Endothelial cell of hepatic sinusoid (primary cell): ENCODE results near the gene ZNF574.

ENCODE experiments used
- in situ Hi-C: cut with HindIII; loops from 2 replicates; pipeline ENCODE4 v1.10.0; 2017; ENCODE audit warnings: low sequenced_read_pairs

Gene ZNF574

GRCh38 chr19:42057846-42058245, 18.1 kb upstream of the ZNF574 start:
- in situ Hi-C loops: no loop called here

- in situ Hi-C loops: no loop called here
Measured at GRCh38 chr19:42059196-42059595, 16.8 kb upstream of the ZNF574 start.

- in situ Hi-C loops: no loop called here
Measured at GRCh38 chr19:42060117-42060516, 15.8 kb upstream of the ZNF574 start.

GRCh38 chr19:42062381-42062780, 13.6 kb upstream of the ZNF574 start:
- in situ Hi-C loops: no loop called here

GRCh38 chr19:42064432-42064831, 11.5 kb upstream of the ZNF574 start:
- in situ Hi-C loops: no loop called here

- in situ Hi-C loops: no loop called here
Measured at GRCh38 chr19:42065051-42065450, 10.9 kb upstream of the ZNF574 start.

- in situ Hi-C loops: no loop called here
Measured at GRCh38 chr19:42065511-42065910, 10.5 kb upstream of the ZNF574 start.

GRCh38 chr19:42066075-42066754, 9.8 kb upstream of the ZNF574 start:
- in situ Hi-C loops: no loop called here

- in situ Hi-C loops: no loop called here
Measured at GRCh38 chr19:42067315-42067888, 8.6 kb upstream of the ZNF574 start.

GRCh38 chr19:42068361-42068755, 7.6 kb upstream of the ZNF574 start:
- in situ Hi-C loops: no loop called here

GRCh38 chr19:42068756-42069571, 7.0 kb upstream of the ZNF574 start:
- in situ Hi-C loops: no loop called here

- in situ Hi-C loops: no loop called here
Measured at GRCh38 chr19:42069619-42070351, 6.2 kb upstream of the ZNF574 start, which contains the start of gene GRIK5. TSS of gene GRIK5 (minus strand) at chr19:42070206. CDS start at chr19:42065770, 4,436 bp downstream.

GRCh38 chr19:42071247-42071646, 4.7 kb upstream of the ZNF574 start:
- in situ Hi-C loops: no loop called here

GRCh38 chr19:42074513-42075363, 1.2 kb upstream of the ZNF574 start:
- in situ Hi-C loops: no loop called here

- in situ Hi-C loops: no loop called here
Measured at GRCh38 chr19:42075364-42075615, 676 bp upstream of the ZNF574 start.

- in situ Hi-C loops: no loop called here
Measured at GRCh38 chr19:42076380-42076944, 496 bp downstream of the ZNF574 start.

- in situ Hi-C loops: no loop called here
Measured at GRCh38 chr19:42078058-42078457, 2.1 kb downstream of the ZNF574 start.

GRCh38 chr19:42078538-42079275, 2.7 kb downstream of the ZNF574 start:
- in situ Hi-C loops: no loop called here

GRCh38 chr19:42079276-42079669, 3.3 kb downstream of the ZNF574 start:
- in situ Hi-C loops: no loop called here
